Measurements from ENCODE around the gene KRI1. TPM values are rescaled to one million over a fixed set of nuclear protein-coding genes. Genes with fewer than 3 reads are reported as not detected.
A peak's percentile ranks its signal among the peaks of the same experiment; 100 is the strongest.
"Not testable (repeated sequence)": the region's sequence is repeated elsewhere in the genome, so short reads cannot be mapped to it uniquely, and the experiment has no call there.

The KRI1 gene
- total RNA-seq, 3 donors from 2014 or later = 16.4 to 23.6 (median 17.6) TPM

DNA sequence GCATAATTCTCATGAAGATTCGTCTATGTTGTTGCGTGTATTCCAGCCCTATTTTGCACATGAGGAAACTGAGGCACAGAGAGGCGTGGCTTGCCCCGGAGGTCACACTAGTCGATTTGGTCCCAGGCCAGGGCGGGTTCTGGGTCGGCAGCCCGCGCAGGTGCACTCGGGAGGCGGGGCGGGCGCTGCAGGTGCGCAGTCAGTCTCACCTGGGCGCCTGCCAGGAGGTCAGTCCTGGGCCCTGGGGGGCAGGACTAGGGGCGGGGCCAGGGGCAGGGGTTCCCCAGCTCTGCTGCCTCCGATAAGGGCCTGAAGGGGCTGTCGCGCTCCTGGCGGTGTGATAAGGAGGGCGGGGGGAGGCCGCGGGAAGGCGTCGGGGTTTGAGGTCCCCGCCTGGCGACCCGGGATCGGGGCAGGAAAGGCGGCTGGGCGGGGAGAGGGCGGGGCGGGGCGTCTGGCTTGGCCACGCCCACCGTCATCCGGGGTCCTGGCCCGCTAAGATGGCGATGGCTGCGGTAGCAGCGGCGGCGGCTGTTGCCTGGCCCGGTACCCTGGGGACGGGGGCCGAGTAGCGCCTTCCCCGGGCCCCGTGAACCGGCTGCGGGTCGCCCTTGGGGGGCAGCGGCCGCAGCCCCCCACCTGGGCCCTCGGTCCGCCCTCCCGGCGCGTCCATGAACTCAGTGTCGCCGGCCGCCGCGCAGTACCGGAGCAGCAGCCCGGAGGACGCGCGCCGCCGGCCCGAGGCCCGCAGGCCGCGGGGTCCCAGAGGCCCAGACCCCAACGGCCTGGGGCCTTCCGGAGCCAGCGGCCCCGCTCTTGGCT lies 22.2 kb downstream of the KRI1 start, which contains the start of gene ATG4D:
Gene ATG4D, plus strand, starts transcription at position 485 of the 822 bp plus-strand sequence. Its CDS starts 187 bp downstream, at position 672.
- Histone ChIP-seq H3K27ac (peak within 1 kb of the TSS; percentile 89 to 94), H3K36me3 (no peaks in the 10 kb centered on the region), H3K4me3 (peak within 1 kb of the TSS; percentile 70 to 93 (median 89)), H3K9me3 (no peaks in the 10 kb centered on the region), H3K4me1 (peaks cover 0 to 14% of the 10 kb centered on the region in 2 donors), H3K27me3 (no peaks in the 10 kb centered on the region)
- intact Hi-C loops (cut with DNase I; ENCODE audit: low total_unique reads) = no loop called here
- TF ChIP-seq, protein P1, sequence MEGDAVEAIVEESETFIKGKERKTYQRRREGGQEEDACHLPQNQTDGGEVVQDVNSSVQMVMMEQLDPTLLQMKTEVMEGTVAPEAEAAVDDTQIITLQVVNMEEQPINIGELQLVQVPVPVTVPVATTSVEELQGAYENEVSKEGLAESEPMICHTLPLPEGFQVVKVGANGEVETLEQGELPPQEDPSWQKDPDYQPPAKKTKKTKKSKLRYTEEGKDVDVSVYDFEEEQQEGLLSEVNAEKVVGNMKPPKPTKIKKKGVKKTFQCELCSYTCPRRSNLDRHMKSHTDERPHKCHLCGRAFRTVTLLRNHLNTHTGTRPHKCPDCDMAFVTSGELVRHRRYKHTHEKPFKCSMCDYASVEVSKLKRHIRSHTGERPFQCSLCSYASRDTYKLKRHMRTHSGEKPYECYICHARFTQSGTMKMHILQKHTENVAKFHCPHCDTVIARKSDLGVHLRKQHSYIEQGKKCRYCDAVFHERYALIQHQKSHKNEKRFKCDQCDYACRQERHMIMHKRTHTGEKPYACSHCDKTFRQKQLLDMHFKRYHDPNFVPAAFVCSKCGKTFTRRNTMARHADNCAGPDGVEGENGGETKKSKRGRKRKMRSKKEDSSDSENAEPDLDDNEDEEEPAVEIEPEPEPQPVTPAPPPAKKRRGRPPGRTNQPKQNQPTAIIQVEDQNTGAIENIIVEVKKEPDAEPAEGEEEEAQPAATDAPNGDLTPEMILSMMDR (IDR thresholded peaks at IDR 0.05) = no peak
- TF ChIP-seq POLR2AphosphoS5 (IDR thresholded peaks at IDR 0.05) (no peak), POLR2A (IDR thresholded peaks at IDR 0.05) (peak; percentile 22)
- DNase-seq (ENCODE audit: low spot score in 2 of 2) = peak; percentile 70 to 80

GRCh38 chr19:10543059-10543419 lies 22.8 kb downstream of the KRI1 start:
- Histone ChIP-seq H3K27ac (no peak overlapping the region), H3K36me3 (no peaks in the 10 kb centered on the region), H3K4me3 (peak overlapping the region; percentile 70 to 93 (median 89)), H3K27me3 (no peaks in the 10 kb centered on the region), H3K9me3 (no peaks in the 10 kb centered on the region), H3K4me1 (peaks cover 0 to 14% of the 10 kb centered on the region in 2 donors)
- intact Hi-C loops (cut with DNase I; ENCODE audit: low total_unique reads) = no loop called here
- TF ChIP-seq POLR2AphosphoS5 (IDR thresholded peaks at IDR 0.05) = no peak
- no peak for TF ChIP-seq POLR2A (IDR thresholded peaks at IDR 0.05)
- TF ChIP-seq, protein P1 (IDR thresholded peaks at IDR 0.05) = no peak
- no peak for DNase-seq (ENCODE audit: low spot score in 2 of 2)

DNA sequence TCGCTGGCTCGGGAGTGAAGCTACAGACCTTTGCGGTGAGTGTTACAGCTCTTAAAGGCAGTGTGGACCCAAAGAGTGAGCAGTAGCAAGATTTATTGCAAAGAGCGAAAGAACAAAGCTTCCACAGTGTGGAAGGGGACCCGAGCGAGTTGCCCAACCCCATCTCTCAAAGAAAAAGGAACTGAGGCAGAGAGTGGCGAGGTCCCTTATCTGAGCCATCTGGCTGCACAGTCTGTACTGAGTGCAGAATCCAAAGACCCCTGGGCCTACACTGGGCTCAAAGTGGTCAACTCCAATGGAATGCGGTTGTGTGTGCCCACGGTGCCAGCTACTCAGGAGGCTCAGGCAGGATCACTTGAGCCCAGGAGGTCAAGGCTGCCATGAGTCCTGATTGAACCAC lies 26.8 kb downstream of the KRI1 start:
- H3K36me3 ChIP-seq; intact Hi-C loops (cut with DNase I; ENCODE audit: low total_unique reads); H3K4me3 ChIP-seq; H3K27ac ChIP-seq; DNase-seq (ENCODE audit: low spot score in 2 of 2); H3K9me3 ChIP-seq; H3K4me1 ChIP-seq; H3K27me3 ChIP-seq: not testable (repeated sequence)

DNA sequence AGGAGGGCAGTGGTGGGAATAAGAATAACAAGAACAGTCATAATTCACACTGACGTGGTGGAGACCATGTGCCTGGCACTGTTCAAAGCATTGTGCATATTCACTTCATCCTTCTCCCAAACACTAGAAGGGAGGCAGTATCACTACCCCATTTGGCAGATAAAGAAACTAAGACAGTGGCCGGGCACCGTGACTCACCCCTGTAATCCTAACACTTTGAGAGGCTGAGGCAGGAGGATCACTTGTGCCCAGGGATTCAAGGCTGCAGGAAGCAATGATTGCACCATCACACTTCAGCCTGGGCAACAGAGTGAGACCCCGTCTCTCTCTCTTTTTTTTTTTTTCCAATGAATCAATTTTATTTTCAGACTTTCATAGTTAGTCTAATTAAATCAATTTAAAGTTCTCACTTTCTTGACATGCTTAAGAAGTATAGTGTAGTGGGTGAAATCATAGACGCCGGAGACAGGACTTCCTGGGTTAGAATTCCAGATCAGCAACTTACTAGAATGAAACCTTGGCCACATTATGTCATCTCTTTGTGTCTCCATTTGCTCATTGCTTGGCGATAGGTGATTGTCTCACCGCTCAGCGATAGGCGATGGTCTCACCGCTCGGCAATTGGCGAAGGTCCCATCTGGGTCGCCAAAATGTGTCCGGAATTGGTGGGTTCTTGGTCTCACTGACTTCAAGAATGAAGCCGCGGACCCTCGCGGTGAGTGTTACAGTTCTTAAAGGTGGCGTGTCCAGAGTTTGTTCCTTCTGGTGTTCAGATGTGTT lies 27.4 kb downstream of the KRI1 start:
- Histone ChIP-seq H3K36me3 (no peaks in the 10 kb centered on the region), H3K4me3 (no peak overlapping the region), H3K9me3 (no peaks in the 10 kb centered on the region), H3K27me3 (no peaks in the 10 kb centered on the region), H3K4me1 (peaks cover 0 to 4% of the 10 kb centered on the region in 2 donors), H3K27ac (no peak overlapping the region)
- no peak for TF ChIP-seq POLR2A (IDR thresholded peaks at IDR 0.05)
- no peak for TF ChIP-seq POLR2AphosphoS5 (IDR thresholded peaks at IDR 0.05)
- TF ChIP-seq, protein P1 (IDR thresholded peaks at IDR 0.05) = no peak
- intact Hi-C loops (cut with DNase I; ENCODE audit: low total_unique reads) = no loop called here
- no peak for DNase-seq (ENCODE audit: low spot score in 2 of 2)

- intact Hi-C loops (cut with DNase I; ENCODE audit: low total_unique reads) = no loop called here
- no peak for DNase-seq (ENCODE audit: low spot score in 2 of 2)
Observed at GRCh38 chr19:10537668-10538067, 28.1 kb downstream of the KRI1 start.

More at GRCh38 chr19:10537668-10538067, 28.1 kb downstream of the KRI1 start:
- Histone ChIP-seq H3K4me3 (no peak overlapping the region), H3K36me3 (no peaks in the 10 kb centered on the region), H3K27ac (no peak overlapping the region), H3K4me1 (no peaks in the 10 kb centered on the region), H3K27me3 (no peaks in the 10 kb centered on the region), H3K9me3 (no peaks in the 10 kb centered on the region)
- TF ChIP-seq POLR2A (IDR thresholded peaks at IDR 0.05) = no peak
- TF ChIP-seq, protein P1 (IDR thresholded peaks at IDR 0.05) = no peak
- no peak for TF ChIP-seq POLR2AphosphoS5 (IDR thresholded peaks at IDR 0.05)

All from breast epithelium (tissue), 4 donors.